Left colon (tissue), 2 donors: Measurements from ENCODE around the gene RBM4. TPM values are rescaled to one million over a fixed set of nuclear protein-coding genes. Genes with fewer than 3 reads are reported as not detected.
"Not testable (repeated sequence)": the region's sequence is repeated elsewhere in the genome, so short reads cannot be mapped to it uniquely, and the experiment has no call there.

Experiments
- ATAC-seq: fragments of 200-7000 bp; cut with Tn5 transposase; one replicate; pipeline ENCODE4 v1.9.1; 2020; ENCODE audit warnings: mild to moderate bottlenecking, moderate library complexity
- DNase-seq, 2 donors: peaks; one replicate each; pipeline ENCODE4 v3.0.0-alpha.2; 2020
- intact Hi-C, 2 donors: fragments of 100-400 bp; cut with DNase I in 1 of 2; cut with micrococcal nuclease in 1 of 2; formaldehyde crosslinking; loops; one replicate each; pipeline versions ENCODE4 v1.11.2 to v1.14.0; 2022; cut with DNase I, micrococcal nuclease
- total RNA-seq, 2 donors: library from RNA; stranded (reverse); fragmentation: NEBNext Ultra II Directional; extraction: Animal tissue kit (Norgen Biotek cat#: 25700); gene quantifications; one replicate each; pipeline ENCODE4 v1.2.1, GENCODE V29; 2021
- donor health status: DM: no; HTN: no; CAD: no.
- donor health status: DM: yes; HTN: yes; CAD: no.

The RBM4 gene
- total RNA-seq, 2 donors from 2014 or later: 90.7 to 92.9 TPM

GRCh38 chr11:66639066-66639813, 737 bp downstream of the RBM4 start:
- peak; percentile 19 for ATAC-seq
- DNase-seq: no peak
- intact Hi-C loops: no loop called here

GRCh38 chr11:66639814-66640340, 1.4 kb downstream of the RBM4 start:
- DNase-seq, intact Hi-C loops, ATAC-seq: not testable (repeated sequence)

- ATAC-seq (no peak), DNase-seq (no peak)
- intact Hi-C loops: no loop called here
Measured at GRCh38 chr11:66641834-66642233, 3.3 kb downstream of the RBM4 start.

GRCh38 chr11:66643745-66644437, 5.4 kb downstream of the RBM4 start:
- intact Hi-C loops: no loop called here
- no peak for DNase-seq
- ATAC-seq: no peak

GRCh38 chr11:66646828-66647227, 8.3 kb downstream of the RBM4 start:
- intact Hi-C loops: no loop called here

GRCh38 chr11:66649903-66650302, 11.4 kb downstream of the RBM4 start:
- DNase-seq: no peak
- intact Hi-C loops: no loop called here
- ATAC-seq: no peak

More at GRCh38 chr11:66646828-66647227, 8.3 kb downstream of the RBM4 start:
- no peak for ATAC-seq
- DNase-seq: no peak

GRCh38 chr11:66651016-66651415, 12.5 kb downstream of the RBM4 start:
- DNase-seq (no peak), ATAC-seq (peak; percentile 3)
- intact Hi-C loops: no loop called here

GRCh38 chr11:66652651-66653050, 14.1 kb downstream of the RBM4 start:
- intact Hi-C loops: no loop called here
- ATAC-seq: peak; percentile 24

GRCh38 chr11:66653123-66653522, 14.6 kb downstream of the RBM4 start:
- ATAC-seq (no peak), DNase-seq (no peak)
- intact Hi-C loops: no loop called here

More at GRCh38 chr11:66652651-66653050, 14.1 kb downstream of the RBM4 start:
- no peak for DNase-seq

- ATAC-seq (no peak), DNase-seq (no peak)
- intact Hi-C loops: no loop called here
Measured at GRCh38 chr11:66659763-66660162, 21.3 kb downstream of the RBM4 start.

- intact Hi-C loops: no loop called here
- ATAC-seq (no peak), DNase-seq (no peak)
Measured at GRCh38 chr11:66663741-66664296, 25.3 kb downstream of the RBM4 start.

GRCh38 chr11:66665369-66665768, 26.9 kb downstream of the RBM4 start:
- ATAC-seq: no peak
- intact Hi-C loops: no loop called here
- DNase-seq: no peak

- intact Hi-C loops: loop anchor here in 1 of 2 donors (10.0 kb wide), 1 partner anchor 266 kb away; no protein-coding TSS in a partner anchor
- ATAC-seq (no peak), DNase-seq (no peak)
Measured at GRCh38 chr11:66670816-66671215, 32.3 kb downstream of the RBM4 start.

- no peak for DNase-seq
- no peak for ATAC-seq
Measured at GRCh38 chr11:66674964-66675602, 36.6 kb downstream of the RBM4 start.

GRCh38 chr11:66676282-66676919, 37.9 kb downstream of the RBM4 start:
- no peak for ATAC-seq
- DNase-seq: no peak
- intact Hi-C loops: loop anchor here in 1 of 2 donors (5.0 to 10.0 kb wide), 2 partner anchors 94 to 272 kb away; no protein-coding TSS in a partner anchor

More at GRCh38 chr11:66674964-66675602, 36.6 kb downstream of the RBM4 start:
- intact Hi-C loops: loop anchor here in 1 of 2 donors (5.0 to 10.0 kb wide), 2 partner anchors 93 to 270 kb away; no protein-coding TSS in a partner anchor

- ATAC-seq: no peak
- intact Hi-C loops: loop anchor here in 1 of 2 donors (5.0 to 10.0 kb wide), 2 partner anchors 95 to 272 kb away; no protein-coding TSS in a partner anchor
Measured at GRCh38 chr11:66676931-66677598, 38.6 kb downstream of the RBM4 start.

GRCh38 chr11:66677599-66678375, 39.3 kb downstream of the RBM4 start, which contains the start of gene RBM4B:
Gene RBM4B (minus strand): TSS chr11:66677887. CDS start chr11:66677079, 808 bp downstream.
- ATAC-seq (peak; percentile 95), DNase-seq (peak; percentile 96 to 98)
- intact Hi-C loops: loop anchor here in 1 of 2 donors (5.0 to 10.0 kb wide), 2 partner anchors 95 to 273 kb away; no protein-coding TSS in a partner anchor

More at GRCh38 chr11:66676931-66677598, 38.6 kb downstream of the RBM4 start:
- DNase-seq: no peak
